ENCODE results near the gene TRAF1. TPM values are rescaled to one million over a fixed set of nuclear protein-coding genes. Genes with fewer than 3 reads are reported as not detected.
A peak's percentile ranks its signal among the peaks of the same experiment; 100 is the strongest.

The TRAF1 gene
- total RNA-seq, 3 donors from 2014 or later (not counting 1 experiment from before 2014, with no cell fraction given): 23.4 to 33.9 (median 30.5) TPM

DNA sequence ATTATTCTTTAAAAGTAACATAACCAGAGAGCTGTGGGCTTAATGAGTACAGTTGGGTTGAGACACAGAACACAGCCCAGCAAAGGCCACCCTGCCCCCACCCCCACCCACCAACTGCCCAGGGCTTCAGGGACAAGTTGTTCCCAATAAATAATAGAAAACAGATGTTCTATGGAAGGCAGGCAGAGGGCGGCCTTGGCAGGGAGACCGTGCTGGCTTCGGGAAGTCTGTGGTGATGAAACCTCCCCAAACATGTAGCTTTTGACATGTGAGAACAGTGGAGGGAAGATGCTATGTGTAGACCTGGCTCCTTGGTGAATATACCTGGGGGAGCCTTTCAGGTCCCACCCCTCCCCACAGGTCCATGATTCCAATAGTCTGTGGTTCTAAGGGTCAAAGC is 10.0 kb downstream of the TRAF1 start:
- Histone ChIP-seq H3K4me1 (ENCODE audit: control insufficient read depth, insufficient read depth, low read length) (peaks cover 50% of the 10 kb centered on the region), H3K27me3 (ENCODE audit: control insufficient read depth, insufficient read depth, low read length) (no peaks in the 10 kb centered on the region), H3K9me3 (ENCODE audit: control insufficient read depth, insufficient read depth, low read length) (no peaks in the 10 kb centered on the region), H3K36me3 (ENCODE audit: control insufficient read depth, insufficient read depth, low read length) (peaks cover 43% of the 10 kb centered on the region), H3K27ac (ENCODE audit: low read length) (no peak overlapping the region), H3K4me3 (ENCODE audit: low read length) (no peak overlapping the region)
- TF ChIP-seq CTCF (IDR thresholded peaks at IDR 0.05): no peak
- Mint-ChIP-seq H3K4me3 (peak overlapping the region; percentile 25), H3K27me3 (ENCODE audit: low read depth in 2 of 2) (no peaks in the 10 kb centered on the region), H3K27ac (peak overlapping the region; percentile 54 to 61), H3K36me3 (no peaks in the 10 kb centered on the region), H3K9me3 (no peaks in the 10 kb centered on the region), H3K4me1 (peaks cover 31 to 36% of the 10 kb centered on the region in 2 donors)
- ATAC-seq (no peak), DNase-seq (peak in 1 of 2 donors; percentile 11)
- intact Hi-C loops (cut with micrococcal nuclease): no loop called here
- no CpG with 5 or more reads among the region's 3 CpGs for WGBS (ENCODE audit: insufficient coverage)

GRCh38 chr9:120915854-120916470 is 10.6 kb downstream of the TRAF1 start:
- H3K36me3 Mint-ChIP-seq: no peaks in the 10 kb centered on the region
- peak overlapping the region in 1 of 2 donors; percentile 54 for H3K27ac Mint-ChIP-seq
- intact Hi-C loops (cut with micrococcal nuclease): no loop called here
- peak overlapping the region; percentile 25 for H3K4me3 Mint-ChIP-seq
- 100% methylated on average over 1 of the region's 5 CpGs for WGBS (ENCODE audit: insufficient coverage)
- H3K27me3 Mint-ChIP-seq (ENCODE audit: low read depth in 2 of 2): no peaks in the 10 kb centered on the region
- no peaks in the 10 kb centered on the region for H3K9me3 ChIP-seq (ENCODE audit: control insufficient read depth, insufficient read depth, low read length)
- H3K36me3 ChIP-seq (ENCODE audit: control insufficient read depth, insufficient read depth, low read length): peaks cover 50% of the 10 kb centered on the region
- H3K4me1 ChIP-seq (ENCODE audit: control insufficient read depth, insufficient read depth, low read length): peaks cover 44% of the 10 kb centered on the region
- ATAC-seq (peak in 1 of 3 donors; percentile 24), DNase-seq (peak in 1 of 2 donors; percentile 74)
- H3K4me1 Mint-ChIP-seq: peaks cover 28 to 34% of the 10 kb centered on the region in 2 donors
- H3K27ac ChIP-seq (ENCODE audit: low read length): no peak overlapping the region
- no peaks in the 10 kb centered on the region for H3K27me3 ChIP-seq (ENCODE audit: control insufficient read depth, insufficient read depth, low read length)
- TF ChIP-seq CTCF (IDR thresholded peaks at IDR 0.05): no peak
- no peak overlapping the region for H3K4me3 ChIP-seq (ENCODE audit: low read length)
- H3K9me3 Mint-ChIP-seq: no peaks in the 10 kb centered on the region

GRCh38 chr9:120914953-120915352 is 11.6 kb downstream of the TRAF1 start:
- Mint-ChIP-seq H3K36me3 (no peaks in the 10 kb centered on the region), H3K27ac (no peak overlapping the region), H3K27me3 (ENCODE audit: low read depth in 2 of 2) (no peaks in the 10 kb centered on the region), H3K9me3 (no peaks in the 10 kb centered on the region), H3K4me3 (no peak overlapping the region), H3K4me1 (peaks cover 20 to 28% of the 10 kb centered on the region in 2 donors)
- Histone ChIP-seq H3K36me3 (ENCODE audit: control insufficient read depth, insufficient read depth, low read length) (peaks cover 58% of the 10 kb centered on the region), H3K4me1 (ENCODE audit: control insufficient read depth, insufficient read depth, low read length) (peaks cover 40% of the 10 kb centered on the region), H3K27me3 (ENCODE audit: control insufficient read depth, insufficient read depth, low read length) (no peaks in the 10 kb centered on the region), H3K9me3 (ENCODE audit: control insufficient read depth, insufficient read depth, low read length) (no peaks in the 10 kb centered on the region), H3K4me3 (ENCODE audit: low read length) (no peak overlapping the region), H3K27ac (ENCODE audit: low read length) (no peak overlapping the region)
- no peak for TF ChIP-seq CTCF (IDR thresholded peaks at IDR 0.05)
- ATAC-seq: no peak
- DNase-seq: no peak
- intact Hi-C loops (cut with micrococcal nuclease): no loop called here
- WGBS (ENCODE audit: insufficient coverage): 98% methylated on average over 3 of the region's 6 CpGs

DNA sequence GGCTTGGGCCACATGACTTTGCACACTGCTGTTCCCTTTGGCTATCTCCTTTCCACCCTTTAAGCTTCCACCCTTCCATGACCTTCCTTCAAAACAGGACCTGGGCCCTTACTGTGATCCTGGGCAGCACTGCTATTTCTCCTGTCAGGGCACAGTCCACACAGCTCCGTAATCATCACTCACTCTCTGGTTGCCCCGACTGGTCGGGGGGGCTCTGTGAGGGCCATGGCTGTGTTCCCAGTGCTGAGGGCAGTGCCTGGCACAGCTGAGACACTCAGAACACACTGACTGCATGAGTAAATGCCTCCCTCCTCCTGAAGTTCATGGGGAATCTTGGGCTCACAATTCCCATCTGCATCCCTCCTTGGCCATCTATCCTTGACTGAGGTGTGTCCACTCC is 12.2 kb downstream of the TRAF1 start:
- no peak overlapping the region for H3K4me3 ChIP-seq (ENCODE audit: low read length)
- no peak for DNase-seq
- Mint-ChIP-seq H3K36me3 (no peaks in the 10 kb centered on the region), H3K9me3 (no peaks in the 10 kb centered on the region), H3K27ac (no peak overlapping the region), H3K4me1 (peaks cover 14 to 25% of the 10 kb centered on the region in 2 donors), H3K27me3 (ENCODE audit: low read depth in 2 of 2) (no peaks in the 10 kb centered on the region), H3K4me3 (no peak overlapping the region)
- H3K4me1 ChIP-seq (ENCODE audit: control insufficient read depth, insufficient read depth, low read length): peaks cover 40% of the 10 kb centered on the region
- no peak for TF ChIP-seq CTCF (IDR thresholded peaks at IDR 0.05)
- intact Hi-C loops (cut with micrococcal nuclease): no loop called here
- ATAC-seq: no peak
- H3K27me3 ChIP-seq (ENCODE audit: control insufficient read depth, insufficient read depth, low read length): no peaks in the 10 kb centered on the region
- H3K36me3 ChIP-seq (ENCODE audit: control insufficient read depth, insufficient read depth, low read length): peaks cover 63% of the 10 kb centered on the region
- WGBS (ENCODE audit: insufficient coverage): 95% methylated on average over 3 of the region's 3 CpGs
- no peak overlapping the region for H3K27ac ChIP-seq (ENCODE audit: low read length)
- no peaks in the 10 kb centered on the region for H3K9me3 ChIP-seq (ENCODE audit: control insufficient read depth, insufficient read depth, low read length)
